ENCODE measurements around the gene PEX12.

- peak; percentile 26 for TF ChIP-seq CTCF (IDR thresholded peaks at IDR 0.05; ENCODE audit: insufficient read depth, low read length)
- TF ChIP-seq REST (IDR thresholded peaks at IDR 0.05; ENCODE audit: insufficient replicate concordance, low read depth) = no peak
Measured at GRCh38 chr17:35612924-35613521, 34.7 kb upstream of the PEX12 start.
